ENCODE results near the gene MOCS3. TPM values are rescaled to one million over a fixed set of nuclear protein-coding genes. Genes with fewer than 3 reads are reported as not detected.
A peak's percentile ranks its signal among the peaks of the same experiment; 100 is the strongest.

The MOCS3 gene
- total and polyA plus RNA-seq, 2 of the 13 experiments (the other 11 are each of a cell fraction or from before 2014, with no cell fraction given) = 3.7 to 8.4 TPM

- H2AFZ ChIP-seq (ENCODE audit: low read length) = no peak overlapping the region
- BruUV-seq (replicated peaks) = no TSS peak
- H3K4me2 ChIP-seq (ENCODE audit: low read depth, low read length) = no peak overlapping the region
- 93% methylated on average over 2 of the region's 2 CpGs for WGBS (ENCODE audit: low lambda C conversion rate)
- ChIA-PET CTCF (ENCODE audit: low intra/inter-chr PET ratio, low total read pairs) (no interaction called here), POLR2A (no interaction called here)
- in situ Hi-C loops (cut with HindIII; ENCODE audit: extremely low pct_ligation_motif_present, low pct_unique_long_range_greater_than_20kb) = no loop called here
- H4K20me1 ChIP-seq (ENCODE audit: insufficient read depth, low read length) = peaks cover 77% of the 10 kb centered on the region
- H3K4me1 ChIP-seq (ENCODE audit: insufficient read depth, low read length) = peaks cover 36% of the 10 kb centered on the region
- DNase-seq (ENCODE audit: low spot score) = no peak
- FAIRE-seq = no peak
- no peaks in the 10 kb centered on the region for H3K27me3 ChIP-seq (ENCODE audit: control insufficient read depth in 1 of 2, insufficient read depth in 2 of 2, low read length in 2 of 2)
- TF ChIP-seq RBM22 (optimal IDR thresholded peaks at IDR 0.05; ENCODE audit: low read length) = peak; percentile 74
- peak; percentile 37; the same call in 1 of the 2 replicates for TF ChIP-seq POLR2AphosphoS2 (IDR thresholded peaks at IDR 0.05; ENCODE audit: low read depth, low read length)
- no peak for TF ChIP-seq PLSCR1 (CRISPR knock-in tag; IDR thresholded peaks at IDR 0.05; ENCODE audit: borderline replicate concordance)
- peaks cover 18 to 57% of the 10 kb centered on the region in 2 experiments for H3K36me3 ChIP-seq (replicated peaks in 1 of 2; ENCODE audit: control insufficient read depth in 1 of 2, insufficient read depth in 2 of 2, low read length in 2 of 2)
- intact Hi-C loops (cut with micrococcal nuclease; ENCODE audit: unreplicated experiment) = no loop called here
- no peak overlapping the region for H3K27ac ChIP-seq (ENCODE audit: extremely low read length, insufficient read depth, low read length)
- ATAC-seq = no peak
- no peak overlapping the region for H3K4me3 ChIP-seq (replicated peaks in 1 of 3; ENCODE audit: insufficient read depth in 1 of 3, low read depth in 2 of 3, low read length in 3 of 3)
- H3K9ac ChIP-seq (ENCODE audit: insufficient read depth, low read depth, low read length) = no peak overlapping the region
- H3K9me3 ChIP-seq (ENCODE audit: low read length) = no peaks in the 10 kb centered on the region
- H3K79me2 ChIP-seq (ENCODE audit: insufficient read depth, low read length) = peaks cover 96% of the 10 kb centered on the region
Observed at GRCh38 chr20:50924261-50924920, 34.2 kb upstream of the MOCS3 start.

DNA sequence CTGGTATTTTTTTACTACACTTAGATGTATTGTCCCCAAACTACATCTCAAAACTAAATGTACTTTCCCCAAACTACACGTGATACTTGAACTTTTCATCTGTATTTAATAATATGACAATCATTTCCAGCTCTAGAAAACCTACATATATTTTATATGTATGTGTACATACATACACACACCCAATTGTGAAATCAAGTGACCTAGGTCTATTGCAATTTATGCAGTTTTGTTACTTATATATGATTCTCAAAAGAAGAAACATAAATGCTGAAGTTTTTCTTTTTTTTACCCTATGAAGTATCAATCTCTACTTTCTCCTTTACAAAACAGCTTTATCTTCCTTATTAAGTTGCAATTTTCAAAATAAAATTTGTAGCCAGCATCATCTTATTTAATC is 32.1 kb upstream of the MOCS3 start:
- H3K4me1 ChIP-seq (ENCODE audit: insufficient read depth, low read length) = peaks cover 40% of the 10 kb centered on the region
- no peak overlapping the region for H3K27ac ChIP-seq (ENCODE audit: extremely low read length, insufficient read depth, low read length)
- no peaks in the 10 kb centered on the region for H3K27me3 ChIP-seq (ENCODE audit: control insufficient read depth in 1 of 2, insufficient read depth in 2 of 2, low read length in 2 of 2)
- POLR2A ChIA-PET = interaction anchor here (1.1 kb wide), 1 partner anchor 32 kb away, joined by 3 read pairs; the partner anchor contains the start of genes DPM1 and MOCS3
- H3K79me2 ChIP-seq (ENCODE audit: insufficient read depth, low read length) = peaks cover 89% of the 10 kb centered on the region
- no peak overlapping the region for H3K4me3 ChIP-seq (replicated peaks in 1 of 3; ENCODE audit: insufficient read depth in 1 of 3, low read depth in 2 of 3, low read length in 3 of 3)
- no peak overlapping the region for H3K9ac ChIP-seq (ENCODE audit: insufficient read depth, low read depth, low read length)
- 96% methylated on average over 1 of the region's 1 CpG for WGBS (ENCODE audit: low lambda C conversion rate)
- BruUV-seq (replicated peaks) = no TSS peak
- ATAC-seq (no peak), FAIRE-seq (no peak), DNase-seq (ENCODE audit: low spot score) (no peak)
- H3K36me3 ChIP-seq (replicated peaks in 1 of 2; ENCODE audit: control insufficient read depth in 1 of 2, insufficient read depth in 2 of 2, low read length in 2 of 2) = peaks cover 14 to 52% of the 10 kb centered on the region in 2 experiments
- no peak overlapping the region for H2AFZ ChIP-seq (ENCODE audit: low read length)
- CTCF ChIA-PET (ENCODE audit: low intra/inter-chr PET ratio, low total read pairs) = no interaction called here
- no peaks in the 10 kb centered on the region for H3K9me3 ChIP-seq (ENCODE audit: low read length)
- peaks cover 64% of the 10 kb centered on the region for H4K20me1 ChIP-seq (ENCODE audit: insufficient read depth, low read length)
- intact Hi-C loops (cut with micrococcal nuclease; ENCODE audit: unreplicated experiment) = loop anchor here (5.0 kb wide), 1 partner anchor 69 kb away; no protein-coding TSS in a partner anchor
- in situ Hi-C loops (cut with HindIII; ENCODE audit: extremely low pct_ligation_motif_present, low pct_unique_long_range_greater_than_20kb) = no loop called here
- TF ChIP-seq, protein P1, sequence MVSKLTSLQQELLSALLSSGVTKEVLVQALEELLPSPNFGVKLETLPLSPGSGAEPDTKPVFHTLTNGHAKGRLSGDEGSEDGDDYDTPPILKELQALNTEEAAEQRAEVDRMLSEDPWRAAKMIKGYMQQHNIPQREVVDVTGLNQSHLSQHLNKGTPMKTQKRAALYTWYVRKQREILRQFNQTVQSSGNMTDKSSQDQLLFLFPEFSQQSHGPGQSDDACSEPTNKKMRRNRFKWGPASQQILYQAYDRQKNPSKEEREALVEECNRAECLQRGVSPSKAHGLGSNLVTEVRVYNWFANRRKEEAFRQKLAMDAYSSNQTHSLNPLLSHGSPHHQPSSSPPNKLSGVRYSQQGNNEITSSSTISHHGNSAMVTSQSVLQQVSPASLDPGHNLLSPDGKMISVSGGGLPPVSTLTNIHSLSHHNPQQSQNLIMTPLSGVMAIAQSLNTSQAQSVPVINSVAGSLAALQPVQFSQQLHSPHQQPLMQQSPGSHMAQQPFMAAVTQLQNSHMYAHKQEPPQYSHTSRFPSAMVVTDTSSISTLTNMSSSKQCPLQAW (CRISPR knock-in tag; IDR thresholded peaks at IDR 0.05) = no peak
- peak; percentile 37; the same call in 1 of the 2 replicates for TF ChIP-seq CEBPB (IDR thresholded peaks at IDR 0.05; ENCODE audit: borderline replicate concordance, low read depth, low read length)
- no peak overlapping the region for H3K4me2 ChIP-seq (ENCODE audit: low read depth, low read length)

Data from HepG2 (cell line).